ENCODE measurements around the gene CASZ1. TPM values are rescaled to one million over a fixed set of nuclear protein-coding genes. Genes with fewer than 3 reads are reported as not detected.

The CASZ1 gene
- total and polyA plus RNA-seq, 12 donors = 2.5 to 35.2 (median 7.0) TPM

- DNase-seq = no peak
- no peak overlapping the region for H3K27ac ChIP-seq
- no peak overlapping the region for H3K4me3 ChIP-seq
- peaks cover 0 to 5% of the 10 kb centered on the region in 2 donors for H3K4me1 ChIP-seq (replicated peaks in 1 of 2)
- intact Hi-C loops (cut with DNase I) = no loop called here
- TF ChIP-seq CTCF (IDR thresholded peaks at IDR 0.05) (no peak), POLR2A (IDR thresholded peaks at IDR 0.05) (no peak)
- 98 to 100% (median 99%) methylated on average over 2 to 10 of the region's 10 CpGs for WGBS, 4 donors
- no peaks in the 10 kb centered on the region for H3K9me3 ChIP-seq (replicated peaks in 1 of 3)
- H3K36me3 ChIP-seq (replicated peaks in 1 of 2) = no peaks in the 10 kb centered on the region
- no peaks in the 10 kb centered on the region for H3K27me3 ChIP-seq
Measured at GRCh38 chr1:10613340-10613739, 183.1 kb downstream of the CASZ1 start.

GRCh38 chr1:10612436-10613160, 183.8 kb downstream of the CASZ1 start:
- intact Hi-C loops (cut with DNase I) = no loop called here
- DNase-seq = peak in 1 of 7 donors; percentile 66
- no peaks in the 10 kb centered on the region for H3K27me3 ChIP-seq
- TF ChIP-seq CTCF (IDR thresholded peaks at IDR 0.05) (no peak), POLR2A (IDR thresholded peaks at IDR 0.05) (no peak)
- no peaks in the 10 kb centered on the region for H3K9me3 ChIP-seq (replicated peaks in 1 of 3)
- no peaks in the 10 kb centered on the region for H3K36me3 ChIP-seq (replicated peaks in 1 of 2)
- no peak overlapping the region for H3K27ac ChIP-seq
- WGBS, 4 donors = 78 to 85% (median 81%) methylated on average over 9 to 12 of the region's 12 CpGs
- peaks cover 0 to 5% of the 10 kb centered on the region in 2 donors for H3K4me1 ChIP-seq (replicated peaks in 1 of 2)
- H3K4me3 ChIP-seq = no peak overlapping the region

GRCh38 chr1:10610901-10611600, 185.4 kb downstream of the CASZ1 start:
- no peaks in the 10 kb centered on the region for H3K27me3 ChIP-seq
- H3K9me3 ChIP-seq (replicated peaks in 1 of 3) = no peaks in the 10 kb centered on the region
- H3K4me1 ChIP-seq (replicated peaks in 1 of 2) = peaks cover 0 to 5% of the 10 kb centered on the region in 2 donors
- H3K27ac ChIP-seq = no peak overlapping the region
- intact Hi-C loops (cut with DNase I) = no loop called here
- DNase-seq = peak in 2 of 7 donors; percentile 41 to 61
- TF ChIP-seq CTCF (IDR thresholded peaks at IDR 0.05) (no peak), POLR2A (IDR thresholded peaks at IDR 0.05) (no peak)
- H3K36me3 ChIP-seq (replicated peaks in 1 of 2) = no peaks in the 10 kb centered on the region
- no peak overlapping the region for H3K4me3 ChIP-seq
- 84 to 91% (median 85%) methylated on average over 4 to 6 of the region's 6 CpGs for WGBS, 4 donors

- intact Hi-C loops (cut with DNase I) = no loop called here
- DNase-seq = no peak
- H3K27me3 ChIP-seq = no peaks in the 10 kb centered on the region
- no peak overlapping the region for H3K4me3 ChIP-seq
- H3K27ac ChIP-seq = no peak overlapping the region
- no peak for TF ChIP-seq POLR2A (IDR thresholded peaks at IDR 0.05)
- no peak for TF ChIP-seq CTCF (IDR thresholded peaks at IDR 0.05)
- 82 to 92% (median 87%) methylated on average over 2 of the region's 2 CpGs for WGBS, 4 donors
- peaks cover 0 to 5% of the 10 kb centered on the region in 2 donors for H3K4me1 ChIP-seq (replicated peaks in 1 of 2)
- no peaks in the 10 kb centered on the region for H3K9me3 ChIP-seq (replicated peaks in 1 of 3)
- no peaks in the 10 kb centered on the region for H3K36me3 ChIP-seq (replicated peaks in 1 of 2)
Measured at GRCh38 chr1:10608690-10609089, 187.8 kb downstream of the CASZ1 start.

Data from adrenal gland (tissue), 12 donors.